ENCODE measurements around the gene MT2A.
"Not testable (repeated sequence)": the region's sequence is repeated elsewhere in the genome, so short reads cannot be mapped to it uniquely, and the experiment has no call there.

The MT2A gene

DNA sequence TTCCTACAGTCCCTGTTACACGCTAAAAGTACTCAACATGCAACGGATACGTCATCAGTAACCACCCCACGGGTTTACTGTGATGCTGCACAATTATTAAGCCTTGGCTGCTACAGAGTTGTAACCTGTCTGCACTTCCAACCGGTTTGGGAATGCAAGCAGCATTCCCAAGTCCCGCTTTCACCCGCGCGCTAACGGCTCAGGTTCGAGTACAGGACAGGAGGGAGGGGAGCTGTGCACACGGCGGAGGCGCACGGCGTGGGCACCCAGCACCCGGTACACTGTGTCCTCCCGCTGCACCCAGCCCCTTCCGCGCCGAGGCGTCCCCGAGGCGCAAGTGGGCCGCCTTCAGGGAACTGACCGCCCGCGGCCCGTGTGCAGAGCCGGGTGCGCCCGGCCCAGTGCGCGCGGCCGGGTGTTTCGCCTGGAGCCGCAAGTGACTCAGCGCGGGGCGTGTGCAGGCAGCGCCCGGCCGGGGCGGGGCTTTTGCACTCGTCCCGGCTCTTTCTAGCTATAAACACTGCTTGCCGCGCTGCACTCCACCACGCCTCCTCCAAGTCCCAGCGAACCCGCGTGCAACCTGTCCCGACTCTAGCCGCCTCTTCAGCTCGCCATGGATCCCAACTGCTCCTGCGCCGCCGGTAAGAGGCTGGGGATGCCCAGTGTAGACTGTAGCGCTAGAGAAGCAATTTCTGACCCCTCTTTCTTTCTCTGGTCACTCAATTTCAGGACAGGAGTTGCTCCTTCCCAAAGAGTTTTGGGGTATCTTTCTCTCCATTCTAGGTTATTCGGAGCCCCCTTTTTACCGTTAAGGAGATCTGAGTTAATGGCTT is at the start of gene MT2A:
TSS of gene MT2A (plus strand) at position 542 of the 833 bp plus-strand sequence. CDS start at position 614, 72 bp downstream.
- DNase-seq (peak; percentile 92), ATAC-seq (peak; percentile 72)

DNA sequence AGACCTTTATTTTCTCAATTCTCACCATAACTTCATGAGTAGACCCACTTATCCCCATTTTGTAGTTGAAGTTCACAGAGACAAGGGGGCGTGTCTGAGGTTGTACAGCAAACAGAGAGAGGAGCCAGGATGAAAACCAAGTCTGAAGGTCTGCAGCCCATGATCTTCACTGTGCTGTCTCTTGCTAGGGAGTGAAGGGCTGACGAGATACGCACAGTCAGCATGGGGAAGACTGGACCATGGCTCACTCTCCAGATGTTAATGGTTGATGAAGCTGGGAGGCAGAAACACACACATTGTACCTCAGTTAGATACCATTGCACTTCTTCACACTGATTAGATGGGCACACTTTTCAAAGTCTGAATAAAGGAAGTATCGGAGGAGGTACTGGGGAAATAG is 49.3 kb upstream of the MT2A start:
- no peak for DNase-seq
- ATAC-seq: no peak

DNA sequence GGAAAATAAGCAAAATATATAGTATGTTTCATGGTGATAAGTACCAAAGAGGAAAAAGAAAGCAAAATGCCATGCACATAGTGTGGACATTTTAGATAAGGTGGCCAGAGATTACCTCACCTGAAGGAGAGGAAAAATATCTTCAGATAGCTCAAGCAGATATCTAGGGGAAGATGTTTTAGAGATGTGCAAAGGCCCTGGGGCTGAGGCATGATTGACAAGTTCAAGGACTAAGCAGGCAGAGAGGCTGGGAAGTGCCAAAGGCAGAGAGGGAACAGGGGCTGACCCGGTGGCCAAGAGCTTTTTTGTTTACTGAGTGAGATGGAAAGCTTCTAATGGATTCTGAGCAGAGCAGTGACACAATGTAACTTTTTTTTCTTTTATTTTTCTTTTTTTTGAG is 47.9 kb upstream of the MT2A start:
- no peak for ATAC-seq
- DNase-seq: no peak

DNA sequence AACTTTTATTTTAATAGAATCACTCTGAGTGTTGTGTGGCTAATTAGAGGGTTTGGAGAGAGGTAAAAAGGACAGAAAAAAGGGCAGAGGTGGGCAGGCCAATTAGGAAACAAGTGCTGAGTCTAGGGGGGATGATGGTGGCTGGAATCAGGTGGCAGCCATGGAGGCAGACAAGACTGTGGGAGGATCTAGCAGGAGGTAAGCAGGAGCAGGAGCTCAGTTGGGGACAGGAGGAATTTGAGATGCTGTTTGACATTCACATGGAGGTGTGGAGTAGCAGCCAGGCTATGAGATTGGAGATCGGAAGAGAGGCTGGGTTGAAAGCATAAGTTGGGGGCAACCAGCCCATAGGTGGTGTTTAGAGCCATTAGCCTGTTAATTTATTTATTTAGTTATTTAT is 47.3 kb upstream of the MT2A start:
- DNase-seq: no peak
- ATAC-seq: no peak

DNA sequence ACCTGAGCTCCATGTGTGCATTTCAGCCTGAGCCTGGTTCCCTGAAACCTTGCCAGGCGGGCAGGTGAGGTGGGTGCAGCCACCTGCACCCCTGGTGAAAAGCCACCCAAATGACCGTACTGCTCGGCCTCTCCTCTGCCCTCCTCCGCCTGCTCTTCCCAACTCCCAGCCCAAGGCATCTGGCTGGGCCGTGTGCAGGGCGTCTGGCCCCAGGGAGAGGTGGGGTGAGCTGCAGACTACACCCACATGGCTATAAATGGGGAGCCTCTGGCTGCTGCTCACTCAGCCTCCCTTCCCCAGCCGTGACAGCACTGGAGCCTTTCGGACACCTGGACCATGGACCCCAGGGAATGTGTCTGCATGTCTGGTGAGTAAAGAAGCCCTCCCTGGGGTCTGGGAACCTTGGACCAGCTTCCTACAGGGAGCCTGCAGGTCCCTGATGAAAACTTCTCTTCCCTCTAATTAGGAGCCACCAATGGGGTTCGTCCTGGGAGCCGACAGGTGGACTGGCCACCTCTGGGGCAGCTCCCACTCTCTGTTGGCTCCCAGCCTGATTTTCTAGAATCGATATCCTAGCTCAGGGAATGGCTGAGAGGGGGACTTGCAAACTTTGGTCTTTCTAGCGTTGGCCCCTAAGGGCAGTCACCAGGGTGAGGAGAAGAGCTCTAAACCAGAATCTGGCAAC is 43.4 kb upstream of the MT2A start, which contains the start of gene MT4:
TSS of gene MT4 (plus strand) at position 281 of the 685 bp plus-strand sequence. CDS start at position 337, 56 bp downstream.
- ATAC-seq (no peak), DNase-seq (no peak)

DNA sequence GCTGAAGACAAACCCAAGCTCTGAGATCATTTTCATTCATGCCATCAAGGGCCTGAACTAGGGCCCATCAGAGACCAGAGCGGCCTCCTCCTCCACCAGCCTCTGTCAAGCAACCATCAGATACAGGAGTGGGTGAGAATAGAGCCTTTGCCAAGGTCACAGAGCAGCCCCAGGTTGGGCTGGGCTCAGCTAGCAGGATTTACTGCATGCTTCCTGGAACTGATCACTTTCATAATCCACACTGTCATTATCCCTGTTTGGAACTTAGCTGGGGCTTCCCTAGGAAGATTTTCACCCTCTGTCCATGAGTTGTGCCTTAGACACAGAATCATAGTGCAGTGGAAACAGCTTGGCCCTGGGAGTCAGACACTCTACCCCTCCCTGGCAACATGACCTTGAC is 38.4 kb upstream of the MT2A start:
- DNase-seq (no peak), ATAC-seq (no peak)

DNA sequence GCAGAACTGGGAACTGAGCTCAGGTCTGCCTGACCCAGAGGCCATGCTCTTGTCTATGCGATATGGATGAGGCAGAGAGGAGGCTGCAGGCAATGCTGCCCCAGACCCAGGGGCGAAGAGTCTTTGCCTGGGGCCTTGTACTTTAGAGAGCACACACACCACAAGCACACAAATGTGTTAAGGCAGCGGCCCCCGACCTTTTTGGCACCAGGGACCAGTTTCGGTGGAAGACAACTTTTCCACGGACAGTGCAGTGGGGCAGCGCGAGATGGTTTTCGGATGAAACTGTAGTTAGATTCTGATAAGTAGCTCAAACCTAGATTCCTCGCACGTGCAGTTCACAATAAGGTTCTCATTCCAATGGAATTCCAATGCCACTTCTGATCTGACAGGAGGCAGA is 36.9 kb upstream of the MT2A start:
- no peak for ATAC-seq
- no peak for DNase-seq

DNA sequence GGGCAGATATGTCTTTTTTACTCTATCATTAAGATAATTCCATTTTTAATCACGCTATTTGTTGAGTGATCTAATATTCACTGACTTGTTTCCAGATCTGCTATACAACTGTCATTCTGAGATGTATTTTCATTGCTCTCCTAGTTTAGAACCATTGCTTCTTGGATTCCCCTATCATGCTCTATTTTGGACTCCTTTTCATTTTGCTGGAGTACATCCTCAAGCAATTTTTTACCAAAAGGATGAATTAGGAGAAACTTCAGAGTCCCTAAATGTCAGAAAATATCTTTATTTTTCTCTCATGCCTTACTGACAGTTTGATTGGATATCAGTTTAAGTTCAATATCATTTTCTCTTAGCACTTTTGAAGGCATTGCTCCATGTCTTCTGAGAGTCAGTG is 33.8 kb upstream of the MT2A start:
- DNase-seq (no peak), ATAC-seq (no peak)

DNA sequence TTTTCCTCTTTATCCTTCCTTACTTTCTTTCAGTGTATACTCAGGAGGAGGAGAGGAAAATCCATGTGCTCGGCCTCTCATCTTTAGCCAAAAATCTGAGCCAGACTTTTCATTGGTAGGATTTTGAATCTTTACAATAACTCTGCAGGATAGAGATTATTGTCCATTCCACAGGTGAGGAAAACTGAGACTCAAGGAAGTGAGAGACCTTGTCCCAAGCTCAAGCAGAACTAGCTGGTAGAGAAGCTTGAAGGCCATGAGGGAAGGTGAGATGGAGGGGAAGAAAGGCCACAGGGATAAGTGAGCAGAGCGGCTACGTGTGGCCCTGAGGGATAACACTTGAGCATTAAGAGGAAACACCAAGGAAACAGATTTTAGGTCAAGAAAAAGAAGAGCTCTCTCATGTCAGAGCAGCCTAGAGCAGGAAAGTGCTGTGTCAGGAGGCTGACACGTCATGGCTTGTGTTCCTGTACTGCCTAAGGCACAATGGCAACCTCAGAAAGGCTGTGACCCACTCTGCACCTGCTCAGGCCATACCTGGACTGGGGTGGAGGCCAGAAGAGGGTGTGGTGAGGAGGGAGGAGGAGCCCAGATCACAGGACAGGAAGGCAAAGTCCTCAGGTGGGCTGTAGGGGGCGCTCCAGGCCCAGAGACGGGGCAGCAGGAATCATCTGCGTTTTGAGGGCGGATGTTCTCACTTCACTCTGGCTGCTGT is 31.6 kb upstream of the MT2A start:
- DNase-seq: peak; percentile 91
- peak; percentile 99 for ATAC-seq

DNA sequence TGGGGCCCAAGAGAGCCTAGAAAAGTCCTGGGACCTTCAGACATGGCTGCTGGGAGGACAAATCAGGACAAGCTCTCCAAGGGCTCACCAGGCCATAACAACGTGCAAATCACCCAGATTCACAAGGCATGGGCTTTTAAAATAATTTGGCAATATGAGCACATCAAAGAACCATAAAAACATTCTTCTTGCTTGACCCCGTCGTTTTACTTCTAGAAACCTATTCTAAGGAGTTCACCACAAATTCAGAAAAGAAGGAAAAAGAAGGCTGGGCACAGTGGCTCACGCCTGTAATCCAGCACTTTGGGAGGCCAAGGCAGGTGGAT is 31.1 kb upstream of the MT2A start:
- ATAC-seq (no peak), DNase-seq (no peak)

DNA sequence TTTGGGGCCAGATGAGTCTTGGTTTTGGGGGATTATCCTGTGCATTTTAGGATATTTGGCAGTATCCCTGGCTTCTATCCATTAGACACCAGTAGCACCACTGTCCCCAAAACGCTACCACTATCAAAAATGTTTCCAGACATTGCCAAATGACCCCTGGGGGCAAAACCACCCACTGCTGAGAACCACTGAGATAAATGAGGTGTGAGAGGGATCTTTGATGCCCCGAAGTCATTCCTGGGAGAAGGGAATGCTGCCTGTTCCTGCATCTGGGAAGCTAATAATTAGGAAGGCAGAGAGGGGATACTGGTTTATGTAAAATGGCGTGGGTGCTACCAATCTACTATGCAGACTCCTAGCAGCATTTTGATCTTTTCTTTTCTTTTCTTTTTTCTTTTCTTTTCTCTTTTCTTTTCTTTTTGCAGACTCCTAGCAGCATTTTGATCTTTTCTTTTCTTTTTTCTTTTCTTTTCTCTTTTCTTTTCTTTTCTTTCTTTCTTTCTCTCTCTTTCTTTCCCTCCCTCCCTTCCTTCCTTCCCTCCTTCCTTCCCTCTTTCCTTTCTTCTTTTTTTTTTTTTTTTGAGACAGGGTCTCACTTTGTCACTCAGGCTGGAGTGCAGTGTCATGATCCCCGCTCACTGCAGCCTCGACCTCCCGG is 27.9 kb upstream of the MT2A start:
- ATAC-seq (no peak), DNase-seq (no peak)

DNA sequence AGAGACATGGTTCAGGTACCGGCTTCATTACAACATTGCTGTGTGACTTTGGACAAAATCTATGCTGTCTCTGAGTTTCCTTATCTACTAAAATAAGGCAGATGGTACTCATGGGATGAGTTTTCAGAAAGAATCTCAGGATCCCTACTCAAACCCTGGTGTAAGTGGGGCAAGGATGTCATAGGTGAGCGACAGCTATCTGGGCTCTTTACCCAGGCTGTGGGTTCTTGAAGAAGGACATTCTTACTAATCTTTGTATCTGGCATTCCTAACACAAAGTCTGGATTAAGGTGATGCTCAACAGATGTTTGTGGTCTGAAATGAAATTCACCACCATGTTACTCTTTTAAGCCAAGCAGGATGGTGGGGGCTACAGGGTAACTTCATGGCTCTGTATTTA is 25.5 kb upstream of the MT2A start:
- ATAC-seq, DNase-seq: not testable (repeated sequence)

DNA sequence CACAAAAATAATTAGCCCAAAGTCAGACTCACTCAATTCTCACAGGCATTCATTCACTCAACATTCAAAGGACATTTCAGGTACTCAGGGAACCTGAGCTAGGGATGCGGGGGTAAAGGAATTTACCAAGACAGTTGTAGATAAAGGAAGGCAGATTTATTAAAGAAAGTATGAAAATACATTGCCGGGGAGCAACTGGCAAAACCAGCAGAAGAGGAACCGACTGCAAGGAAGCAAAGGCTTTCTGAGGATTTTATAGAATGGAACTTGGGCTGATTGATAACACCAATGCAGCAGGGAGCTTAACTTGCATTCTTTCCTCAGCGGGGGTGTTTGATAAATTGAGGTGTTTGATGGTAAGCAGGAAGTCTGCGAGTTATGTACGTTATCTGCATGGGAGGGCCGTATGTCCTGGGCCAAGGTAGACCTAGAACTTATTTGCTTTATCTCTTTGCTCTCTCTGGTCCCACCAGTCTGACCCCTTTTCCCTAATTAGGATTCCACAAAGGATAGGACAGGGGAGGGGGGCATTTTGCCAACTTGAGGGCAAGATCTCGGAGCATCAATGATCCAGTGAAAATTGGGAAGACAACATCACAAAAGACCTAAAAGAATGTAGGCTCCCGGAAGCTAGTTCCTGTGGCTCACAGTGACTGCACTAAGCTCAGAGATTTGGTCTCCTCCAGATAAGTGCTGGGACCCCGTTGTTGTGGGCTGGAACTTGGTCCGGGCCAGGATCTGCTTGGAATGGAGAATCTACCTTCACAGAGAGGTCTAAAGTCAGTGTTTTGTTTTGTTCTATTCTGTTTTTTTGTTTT is 24.8 kb upstream of the MT2A start:
- no peak for DNase-seq
- no peak for ATAC-seq

DNA sequence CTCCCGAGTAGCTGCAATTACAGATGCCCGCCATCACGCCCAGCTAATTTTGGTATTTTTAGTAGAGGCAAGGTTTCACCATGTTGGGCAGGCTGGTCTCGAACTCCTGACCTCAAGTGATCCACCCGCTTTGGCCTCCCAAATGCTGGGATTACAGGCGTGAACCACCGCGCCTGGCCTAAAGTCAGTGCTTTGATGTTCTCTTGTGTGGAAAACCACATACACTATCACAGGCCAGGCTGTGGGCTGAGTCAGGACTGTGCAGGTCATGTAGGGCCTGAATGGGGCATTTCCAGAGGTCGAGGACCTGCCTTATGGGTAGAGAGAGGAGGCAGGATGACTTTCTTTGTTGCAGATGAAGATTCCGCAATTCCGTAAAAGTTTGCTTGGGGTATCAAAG is 24.1 kb upstream of the MT2A start:
- DNase-seq (no peak), ATAC-seq (no peak)

DNA sequence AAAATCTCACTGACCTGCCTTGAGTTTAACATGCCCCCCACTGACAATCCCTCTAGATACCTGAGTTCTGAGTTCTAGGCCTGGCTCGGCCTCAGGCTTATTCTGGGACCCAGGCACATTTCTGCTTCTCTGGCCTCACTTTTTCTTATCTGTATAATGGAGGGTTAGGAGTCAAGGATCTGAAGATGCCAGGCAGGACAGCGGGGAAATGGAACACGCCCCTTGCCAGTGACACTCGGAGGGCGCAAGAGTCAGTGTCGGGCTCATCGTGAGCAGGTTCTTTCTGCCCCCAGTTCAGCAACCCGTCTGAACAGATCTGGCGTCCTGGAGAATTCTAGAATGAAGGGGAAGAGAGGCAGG is 19.6 kb upstream of the MT2A start:
- DNase-seq (no peak), ATAC-seq (no peak)

DNA sequence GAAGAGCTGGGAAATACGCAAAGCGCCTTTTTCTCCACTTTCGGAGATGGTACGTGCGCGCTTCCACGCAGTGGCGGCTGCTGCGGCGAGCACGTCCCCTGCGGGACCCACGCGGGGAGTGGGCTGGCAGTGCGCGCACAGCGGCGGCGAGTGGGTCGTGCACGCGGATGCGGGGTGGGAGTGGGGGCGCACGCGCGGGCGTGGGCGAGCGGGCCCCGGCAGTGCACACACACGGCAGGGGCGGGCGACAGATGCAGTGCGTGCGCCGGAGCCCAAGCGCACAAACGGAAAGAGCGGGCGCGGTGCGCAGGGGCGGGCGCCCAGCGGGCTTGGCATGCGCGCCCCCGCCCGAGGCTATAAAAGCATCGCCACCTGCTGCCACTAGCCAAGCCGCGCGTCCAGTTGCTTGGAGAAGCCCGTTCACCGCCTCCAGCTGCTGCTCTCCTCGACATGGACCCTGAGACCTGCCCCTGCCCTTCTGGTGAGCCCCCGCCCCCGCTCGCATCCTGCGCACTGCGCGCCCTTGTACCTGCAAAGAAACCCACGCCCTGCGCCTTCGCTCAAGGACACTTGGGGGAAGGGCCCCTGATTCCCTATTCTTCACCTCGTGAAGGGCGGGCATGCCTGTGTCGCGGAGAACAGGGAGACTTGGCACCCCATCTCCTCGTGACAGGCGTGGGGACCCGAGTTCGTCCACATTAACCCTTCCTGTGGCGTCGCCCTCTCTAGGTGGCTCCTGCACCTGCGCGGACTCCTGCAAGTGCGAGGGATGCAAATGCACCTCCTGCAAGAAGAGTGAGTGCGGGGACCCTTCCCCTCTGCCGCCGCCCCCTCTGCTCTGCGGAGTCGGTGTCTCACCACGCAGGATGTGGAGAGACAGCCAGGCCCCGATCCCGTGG is 19.0 kb upstream of the MT2A start, which contains the start of gene MT3:
TSS of gene MT3 (plus strand) at position 388 of the 899 bp plus-strand sequence. CDS start at position 451, 63 bp downstream.
- DNase-seq (peak; percentile 52), ATAC-seq (peak; percentile 73)

DNA sequence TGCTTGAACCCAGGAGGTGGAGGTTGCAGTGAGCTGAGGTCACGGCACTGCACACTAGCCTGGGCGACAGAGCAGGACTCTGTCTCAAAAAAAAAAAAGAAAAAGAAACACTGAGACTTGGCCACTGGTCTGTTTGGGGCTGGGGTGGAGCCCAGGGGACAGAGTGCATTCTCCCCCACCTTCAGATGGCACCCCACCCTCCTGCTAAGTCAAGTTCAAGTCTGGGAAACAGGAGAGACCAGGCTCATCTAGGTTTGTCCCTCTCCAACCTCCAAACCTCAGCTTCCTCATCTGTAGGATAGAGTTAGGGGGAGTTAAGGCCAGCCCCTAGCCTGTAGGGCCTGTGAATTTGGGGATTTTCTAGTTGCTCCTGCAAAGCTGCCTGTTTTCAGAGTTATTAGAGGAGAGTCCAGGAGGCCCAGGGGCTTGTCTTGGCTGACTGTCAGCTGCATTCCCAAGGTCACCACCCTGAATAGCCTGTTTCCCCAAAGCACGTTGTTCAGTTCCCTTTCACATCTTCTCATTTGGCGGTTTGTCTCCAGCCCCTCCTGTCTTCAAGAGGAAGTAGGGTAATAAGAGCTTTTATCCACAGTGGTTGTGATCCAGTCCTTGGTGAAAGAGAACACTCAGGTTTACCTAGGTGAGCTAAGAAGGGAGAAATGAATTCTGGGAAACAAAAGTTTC is 16.9 kb upstream of the MT2A start:
- ATAC-seq (no peak), DNase-seq (no peak)

DNA sequence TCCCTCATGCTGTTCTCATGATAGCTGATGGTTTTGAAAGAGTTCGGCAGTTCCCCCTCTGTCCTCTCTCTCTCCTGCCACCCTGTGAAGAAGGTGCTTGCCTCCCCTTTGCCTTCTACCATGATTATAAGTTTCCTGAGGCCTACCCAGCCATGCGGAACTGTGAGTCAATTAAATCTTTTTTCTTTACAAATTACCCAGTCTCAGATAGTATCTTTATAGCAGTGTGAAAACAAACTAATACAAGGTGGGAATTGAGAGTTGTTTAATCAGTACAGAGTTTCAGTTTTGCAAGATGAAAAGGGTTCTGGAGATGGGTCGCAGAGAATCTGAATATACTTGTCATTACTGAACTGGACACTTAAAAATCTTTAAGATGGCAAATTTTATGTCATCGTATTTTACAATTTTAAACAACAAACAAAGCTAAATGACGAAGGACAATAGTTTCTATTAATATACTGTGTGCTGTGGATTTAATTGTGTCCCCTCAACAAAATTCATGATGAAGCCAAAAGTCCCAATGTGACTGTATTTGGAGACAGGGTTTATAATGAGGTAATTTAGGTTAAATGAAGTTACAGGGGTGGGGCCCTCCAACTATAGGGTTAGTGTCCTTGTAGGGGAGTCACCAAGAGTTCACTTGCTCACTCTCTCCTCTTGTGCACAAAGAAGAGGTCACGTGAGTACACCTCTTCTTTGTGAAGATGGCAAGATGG is 14.7 kb upstream of the MT2A start:
- DNase-seq (no peak), ATAC-seq (no peak)

DNA sequence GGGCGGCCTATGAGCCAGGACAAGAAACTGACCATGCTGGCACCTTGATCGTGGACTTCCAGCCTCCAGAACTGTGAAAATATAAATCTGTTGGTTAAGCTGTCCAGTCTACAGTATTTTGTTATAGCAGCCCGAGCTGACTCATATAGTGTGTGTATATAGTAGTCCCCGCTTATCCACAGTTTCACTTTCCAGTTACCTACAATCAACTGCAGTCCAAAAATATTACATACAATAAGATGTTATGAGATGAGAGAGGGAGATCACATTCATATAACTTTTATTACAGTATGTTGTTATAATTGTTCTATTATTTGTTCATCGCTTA is 14.1 kb upstream of the MT2A start:
- ATAC-seq (no peak), DNase-seq (no peak)
